ENCODE data around the gene ZNF444. TPM values are rescaled to one million over a fixed set of nuclear protein-coding genes. Genes with fewer than 3 reads are reported as not detected.

Gene ZNF444
- total and polyA plus RNA-seq, 2 of the 8 experiments (the other 6 are each of a cell fraction or from before 2014, with no cell fraction given), result 49.5 to 54.5 TPM

- Histone ChIP-seq H3K27me3 (replicated peaks in 1 of 4; ENCODE audit: control insufficient read depth in 3 of 4, extremely low read depth in 1 of 4, insufficient read depth in 3 of 4, low read length in 3 of 4) (no peaks in the 10 kb centered on the region), H2AK5ac (ENCODE audit: low read depth, low read length) (no peak overlapping the region), H3K79me2 (ENCODE audit: control insufficient read depth in 1 of 2, insufficient read depth in 2 of 2, low read length in 2 of 2) (peaks cover 0 to 38% of the 10 kb centered on the region in 2 experiments; a peak in 2 of 4 replicates), H4K8ac (ENCODE audit: extremely low read depth, insufficient read depth, low read length) (no peak overlapping the region), H3K9ac (replicated peaks in 1 of 4; ENCODE audit: extremely low read depth in 1 of 4, low read depth in 3 of 4, low read length in 3 of 4) (no peak overlapping the region), H3K14ac (ENCODE audit: insufficient read length) (no peak overlapping the region), H3K27ac (ENCODE audit: low read depth, low read length) (no peak overlapping the region), H2AFZ (ENCODE audit: low read length) (no peak overlapping the region), H2BK5ac (ENCODE audit: low read depth, low read length) (no peak overlapping the region), H3K4ac (replicated peaks; ENCODE audit: insufficient read length, low read depth, low read length) (no peak overlapping the region), H3K4me1 (replicated peaks in 1 of 4; ENCODE audit: control insufficient read depth in 3 of 4, insufficient read depth in 4 of 4, low read length in 3 of 4) (peaks cover 0 to 3% (median 2%) of the 10 kb centered on the region in 4 experiments; a peak in 3 of 7 replicates), H3K79me1 (ENCODE audit: low read depth, low read length) (peaks cover 13% of the 10 kb centered on the region), H3K23me2 (ENCODE audit: low read depth, low read length) (0 out of 2 replicates have a peak, but pooled peaks cover 1% of the 10 kb centered on the region), H3K36me3 (ENCODE audit: control insufficient read depth in 2 of 4, insufficient read depth in 4 of 4, low read length in 3 of 4) (peaks cover 0 to 22% (median 7%) of the 10 kb centered on the region in 4 experiments; a peak in 5 of 8 replicates), H2BK20ac (ENCODE audit: low read length) (no peak overlapping the region), H2BK15ac (ENCODE audit: low read length) (no peak overlapping the region), H3K4me3 (ENCODE audit: extremely low read depth in 1 of 4, insufficient read depth in 2 of 4, low read depth in 3 of 4, low read length in 4 of 4) (no peak overlapping the region), H3K23ac (ENCODE audit: insufficient read length) (no peak overlapping the region), H3K18ac (ENCODE audit: extremely low read depth, low read length) (no peak overlapping the region), H4K91ac (replicated peaks; ENCODE audit: insufficient read length, low read length) (no peak overlapping the region), H2BK120ac (replicated peaks; ENCODE audit: low read depth, low read length) (no peak overlapping the region), H3K4me2 (ENCODE audit: insufficient read depth in 1 of 2, low read depth in 2 of 2, low read length in 2 of 2) (no peak overlapping the region), H4K20me1 (replicated peaks in 1 of 2; ENCODE audit: control insufficient read depth in 1 of 2, insufficient read depth in 2 of 2, low read length in 2 of 2) (peaks cover 3 to 19% of the 10 kb centered on the region in 2 experiments), H2BK12ac (ENCODE audit: low read depth, low read length) (no peak overlapping the region), H4K5ac (ENCODE audit: insufficient read length, low read depth, low read length) (no peak overlapping the region), H3K9me3 (ENCODE audit: insufficient read depth in 2 of 2, low read depth in 1 of 2, low read length in 1 of 2) (no peaks in the 10 kb centered on the region), H3K56ac (replicated peaks; ENCODE audit: insufficient read length, low read depth, low read length) (no peak overlapping the region)
- TF ChIP-seq, protein P1, sequence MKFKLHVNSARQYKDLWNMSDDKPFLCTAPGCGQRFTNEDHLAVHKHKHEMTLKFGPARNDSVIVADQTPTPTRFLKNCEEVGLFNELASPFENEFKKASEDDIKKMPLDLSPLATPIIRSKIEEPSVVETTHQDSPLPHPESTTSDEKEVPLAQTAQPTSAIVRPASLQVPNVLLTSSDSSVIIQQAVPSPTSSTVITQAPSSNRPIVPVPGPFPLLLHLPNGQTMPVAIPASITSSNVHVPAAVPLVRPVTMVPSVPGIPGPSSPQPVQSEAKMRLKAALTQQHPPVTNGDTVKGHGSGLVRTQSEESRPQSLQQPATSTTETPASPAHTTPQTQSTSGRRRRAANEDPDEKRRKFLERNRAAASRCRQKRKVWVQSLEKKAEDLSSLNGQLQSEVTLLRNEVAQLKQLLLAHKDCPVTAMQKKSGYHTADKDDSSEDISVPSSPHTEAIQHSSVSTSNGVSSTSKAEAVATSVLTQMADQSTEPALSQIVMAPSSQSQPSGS (IDR thresholded peaks at IDR 0.05; ENCODE audit: low read length), result no peak
- no peak for TF ChIP-seq SRF (IDR thresholded peaks at IDR 0.05; ENCODE audit: low read depth, low read length)
- no peak for TF ChIP-seq GABPA (IDR thresholded peaks at IDR 0.05; ENCODE audit: borderline replicate concordance, insufficient read depth, low read length)
- TF ChIP-seq JUN (IDR thresholded peaks at IDR 0.05; ENCODE audit: low read depth, low read length), result no peak
- no peak for TF ChIP-seq TAF1 (IDR thresholded peaks at IDR 0.05; ENCODE audit: low read depth, low read length)
- ChIA-PET POLR2A (ENCODE audit: partially characterized antibody) (interaction anchor here (0.6 to 1.8 kb wide), 5 partner anchors 14 to 41 kb away, joined by 3 to 5 read pairs (median 4); partner anchors contain the start of gene ZNF787), CTCF (ENCODE audit: partially characterized antibody) (interaction anchor here (1.1 to 6.5 kb wide), 4 partner anchors 7 to 105 kb away, joined by 3 to 47 read pairs (median 4); no protein-coding TSS in a partner anchor)
- WGBS, 2 experiments (ENCODE audit: extremely low coverage in 1 of 2, insufficient coverage in 1 of 2, insufficient read length in 1 of 2, insufficient replicate concordance in 2 of 2, low coverage in 1 of 2, low lambda C conversion rate in 2 of 2, missing lambda C conversion rate in 1 of 2), result 95% methylated on average over 17 of the region's 31 CpGs; no CpG with 5 or more reads in 1 of the 2 experiments
- FAIRE-seq (no peak), DNase-seq (ENCODE audit: low read depth in 1 of 2, low spot score in 2 of 2) (no peak)
These were observed 5.8 kb downstream of the ZNF444 start for GRCh38 chr19:56146904-56147303.

Measured in H1 (cell line).